ENCODE results near the gene HOXB6. TPM values are rescaled to one million over a fixed set of nuclear protein-coding genes. Genes with fewer than 3 reads are reported as not detected.

Gene HOXB6
- total RNA-seq, 6 donors from 2014 or later: 1.1 to 11.3 (median 7.0) TPM

DNA sequence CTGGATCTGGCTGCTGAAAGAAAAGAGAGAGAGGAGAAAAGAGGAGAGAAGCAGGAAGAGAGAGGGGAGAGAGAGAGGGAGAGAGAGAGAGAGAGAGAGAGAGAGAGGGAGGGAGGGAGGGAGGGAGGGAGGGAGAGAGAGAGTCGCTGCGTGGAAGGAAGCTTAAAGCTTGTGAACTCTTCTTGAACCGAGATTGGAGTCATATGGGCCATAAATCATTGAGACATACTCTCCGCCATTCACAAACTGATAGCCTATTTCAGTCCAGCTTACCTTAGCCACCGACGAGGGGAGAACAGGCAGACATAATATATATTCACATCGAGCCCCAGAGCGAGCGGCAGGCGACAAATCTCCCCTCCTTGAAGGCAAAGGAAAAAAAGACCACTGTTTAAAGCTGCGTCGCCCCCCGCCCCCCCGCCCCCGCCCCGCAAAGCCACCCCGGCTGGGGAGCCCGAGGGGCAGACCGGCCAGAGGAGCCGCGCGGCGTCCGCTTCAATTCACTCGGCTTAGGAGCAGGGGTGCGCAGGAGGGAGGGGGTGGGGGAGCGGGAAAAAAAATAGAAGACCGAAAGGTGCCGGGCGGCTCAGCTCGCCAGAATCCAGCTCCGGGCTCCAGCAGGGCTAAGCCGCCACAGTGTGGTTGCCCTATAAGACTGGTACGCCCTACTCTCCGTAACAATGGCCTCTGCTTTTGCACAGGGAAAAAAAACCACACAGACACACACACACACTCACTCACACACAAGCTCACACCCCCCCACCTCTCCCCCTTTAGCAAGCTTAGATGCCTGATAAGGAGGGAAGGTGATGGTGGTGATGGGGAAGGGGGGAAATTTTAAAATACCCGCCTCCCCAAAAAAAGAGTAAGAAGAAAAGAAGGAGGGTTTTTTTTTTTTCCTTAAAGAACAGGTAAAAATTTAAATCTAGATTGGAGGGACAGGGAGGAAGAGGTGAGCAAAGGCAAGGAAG, 49.2 kb downstream of the HOXB6 start:
- no peak for TF ChIP-seq POLR2A (IDR thresholded peaks at IDR 0.05)
- TF ChIP-seq, protein P1, sequence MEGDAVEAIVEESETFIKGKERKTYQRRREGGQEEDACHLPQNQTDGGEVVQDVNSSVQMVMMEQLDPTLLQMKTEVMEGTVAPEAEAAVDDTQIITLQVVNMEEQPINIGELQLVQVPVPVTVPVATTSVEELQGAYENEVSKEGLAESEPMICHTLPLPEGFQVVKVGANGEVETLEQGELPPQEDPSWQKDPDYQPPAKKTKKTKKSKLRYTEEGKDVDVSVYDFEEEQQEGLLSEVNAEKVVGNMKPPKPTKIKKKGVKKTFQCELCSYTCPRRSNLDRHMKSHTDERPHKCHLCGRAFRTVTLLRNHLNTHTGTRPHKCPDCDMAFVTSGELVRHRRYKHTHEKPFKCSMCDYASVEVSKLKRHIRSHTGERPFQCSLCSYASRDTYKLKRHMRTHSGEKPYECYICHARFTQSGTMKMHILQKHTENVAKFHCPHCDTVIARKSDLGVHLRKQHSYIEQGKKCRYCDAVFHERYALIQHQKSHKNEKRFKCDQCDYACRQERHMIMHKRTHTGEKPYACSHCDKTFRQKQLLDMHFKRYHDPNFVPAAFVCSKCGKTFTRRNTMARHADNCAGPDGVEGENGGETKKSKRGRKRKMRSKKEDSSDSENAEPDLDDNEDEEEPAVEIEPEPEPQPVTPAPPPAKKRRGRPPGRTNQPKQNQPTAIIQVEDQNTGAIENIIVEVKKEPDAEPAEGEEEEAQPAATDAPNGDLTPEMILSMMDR (IDR thresholded peaks at IDR 0.05): peak in 2 of 6 experiments; percentile 9 to 50
- DNase-seq (peak in 1 of 2 donors; percentile 74), ATAC-seq (ENCODE audit: low FRiP score in 2 of 2) (peak in 1 of 2 donors; percentile 25)
- H3K9me3 ChIP-seq: no peaks in the 10 kb centered on the region
- peak overlapping the region; percentile 60 to 86 (median 79) for H3K27ac ChIP-seq
- H3K4me1 ChIP-seq: peaks cover 3 to 13% (median 4%) of the 10 kb centered on the region in 4 donors
- H3K4me3 ChIP-seq: peak overlapping the region in 3 of 4 donors; percentile 14 to 40 (median 35)
- peaks cover 0 to 25% (median 11%) of the 10 kb centered on the region in 4 donors for H3K27me3 ChIP-seq
- no peaks in the 10 kb centered on the region for H3K36me3 ChIP-seq
- WGBS, 2 donors: 12 to 16% methylated on average over 29 to 36 of the region's 36 CpGs

DNA sequence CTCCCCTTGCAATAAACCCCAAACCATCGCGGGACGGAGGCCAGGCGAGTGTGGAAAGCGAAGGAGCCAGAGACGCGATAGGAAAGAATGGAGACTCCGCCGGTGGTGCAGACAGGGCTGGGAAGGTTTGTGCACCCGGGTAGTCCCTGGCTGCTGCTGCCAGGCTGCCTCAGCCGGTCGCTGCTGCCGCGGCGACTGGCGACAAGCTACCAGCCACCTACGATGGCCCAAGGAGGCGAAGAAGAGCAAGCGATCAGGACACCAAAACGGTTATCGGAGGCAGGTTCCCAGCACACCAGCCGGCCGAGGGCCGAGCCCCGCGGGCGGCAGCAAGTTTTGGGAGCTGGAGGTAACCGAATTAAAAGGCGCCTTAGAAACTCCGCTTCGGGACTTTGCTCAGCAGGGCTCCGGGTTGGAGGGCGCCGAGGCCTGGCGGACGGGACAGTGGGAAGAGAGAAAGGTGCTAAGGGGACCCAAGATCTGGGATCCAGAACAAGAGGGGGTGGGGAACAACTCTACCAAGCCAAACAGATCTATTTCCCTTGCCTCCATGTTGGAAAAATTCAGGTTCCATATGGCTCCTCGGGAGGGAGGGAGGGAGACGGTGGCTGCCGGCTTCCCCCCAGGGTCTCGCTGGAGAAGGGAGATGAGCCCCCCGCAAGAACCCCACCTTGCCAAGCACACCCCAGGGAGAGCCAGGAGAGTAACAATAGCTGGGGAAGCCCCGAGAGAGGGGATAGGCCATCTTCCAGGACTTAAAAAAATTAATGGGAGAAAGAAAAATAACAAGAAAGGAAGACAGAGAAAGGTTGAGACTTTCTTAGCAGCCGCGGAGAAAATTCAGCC, 50.2 kb downstream of the HOXB6 start:
- Histone ChIP-seq H3K27ac (peak overlapping the region; percentile 56 to 86 (median 72)), H3K4me3 (peak overlapping the region in 3 of 4 donors; percentile 14 to 40 (median 33)), H3K36me3 (no peaks in the 10 kb centered on the region), H3K4me1 (peaks cover 2 to 17% (median 6%) of the 10 kb centered on the region in 4 donors), H3K9me3 (no peaks in the 10 kb centered on the region), H3K27me3 (peaks cover 0 to 29% (median 13%) of the 10 kb centered on the region in 4 donors)
- ATAC-seq (ENCODE audit: low FRiP score in 2 of 2) (no peak), DNase-seq (peak in 1 of 2 donors; percentile 79)
- TF ChIP-seq POLR2A (IDR thresholded peaks at IDR 0.05) (no peak), POLR2AphosphoS5 (IDR thresholded peaks at IDR 0.05) (no peak), EP300 (IDR thresholded peaks at IDR 0.05) (no peak)
- TF ChIP-seq, protein P1 (IDR thresholded peaks at IDR 0.05): no peak
- 42 to 49% methylated on average over 26 to 44 of the region's 44 CpGs for WGBS, 2 donors

DNA sequence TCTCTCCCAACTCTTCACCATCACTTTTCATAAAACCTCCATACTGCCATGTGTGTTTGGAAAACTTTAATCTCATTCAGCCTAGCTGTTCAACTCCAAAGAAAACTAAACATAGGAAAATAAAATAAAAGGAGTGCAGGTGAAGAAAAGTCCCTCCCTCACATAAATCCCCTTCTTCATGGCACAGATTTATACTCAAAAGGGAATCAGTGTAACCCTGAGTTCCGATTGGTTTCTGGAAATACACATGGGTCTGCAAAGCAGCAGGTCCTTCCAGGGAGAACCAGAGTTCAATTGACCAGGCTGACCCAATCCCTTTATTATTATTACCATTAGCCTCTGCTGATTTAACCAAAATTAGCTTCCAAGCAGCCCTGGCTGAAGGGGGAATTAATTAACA, 51.0 kb downstream of the HOXB6 start:
- no peak for TF ChIP-seq POLR2A (IDR thresholded peaks at IDR 0.05)
- no peak for TF ChIP-seq EP300 (IDR thresholded peaks at IDR 0.05)
- TF ChIP-seq, protein P1 (IDR thresholded peaks at IDR 0.05): no peak
- no peak for TF ChIP-seq POLR2AphosphoS5 (IDR thresholded peaks at IDR 0.05)
- Histone ChIP-seq H3K27ac (peak overlapping the region; percentile 60 to 86 (median 76)), H3K27me3 (peaks cover 0 to 29% (median 13%) of the 10 kb centered on the region in 4 donors), H3K4me1 (peaks cover 2 to 17% (median 6%) of the 10 kb centered on the region in 4 donors), H3K4me3 (peak overlapping the region in 2 of 4 donors; percentile 33 to 40), H3K9me3 (no peaks in the 10 kb centered on the region), H3K36me3 (no peaks in the 10 kb centered on the region)
- no peak for ATAC-seq (ENCODE audit: low FRiP score in 2 of 2)
- 55 to 60% methylated on average over 1 of the region's 1 CpG for whole genome bisulfite sequencing, 2 donors
- no peak for DNase-seq

DNA sequence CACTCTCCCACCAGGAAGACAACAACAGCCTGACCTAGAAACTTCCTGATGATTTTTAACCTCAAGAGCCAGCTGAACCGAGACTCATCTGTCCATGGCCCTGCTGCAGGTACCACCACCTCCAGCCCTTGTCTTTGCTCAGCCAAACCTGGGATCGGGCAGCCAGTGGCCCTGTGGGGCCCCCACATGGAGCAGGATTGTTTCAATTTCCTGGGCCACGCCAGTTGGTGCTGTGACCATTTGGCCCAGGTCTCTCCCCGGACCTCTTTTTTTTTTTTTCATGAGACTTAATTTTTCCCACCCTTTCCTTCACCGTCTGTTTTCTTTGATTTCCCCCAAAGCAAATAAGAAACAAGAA, 51.6 kb downstream of the HOXB6 start:
- H3K4me1 ChIP-seq: peaks cover 2 to 17% (median 6%) of the 10 kb centered on the region in 4 donors
- H3K36me3 ChIP-seq: no peaks in the 10 kb centered on the region
- DNase-seq (no peak), ATAC-seq (ENCODE audit: low FRiP score in 2 of 2) (no peak)
- H3K27ac ChIP-seq: peak overlapping the region; percentile 29 to 86 (median 76)
- H3K27me3 ChIP-seq: peaks cover 0 to 29% (median 13%) of the 10 kb centered on the region in 4 donors
- no peaks in the 10 kb centered on the region for H3K9me3 ChIP-seq
- TF ChIP-seq, protein P1 (IDR thresholded peaks at IDR 0.05): no peak
- no peak for TF ChIP-seq POLR2AphosphoS5 (IDR thresholded peaks at IDR 0.05)
- TF ChIP-seq POLR2A (IDR thresholded peaks at IDR 0.05): no peak
- TF ChIP-seq EP300 (IDR thresholded peaks at IDR 0.05): no peak
- H3K4me3 ChIP-seq: peak overlapping the region in 2 of 4 donors; percentile 33 to 40
- WGBS, 2 donors: 46 to 51% methylated on average over 5 of the region's 5 CpGs

Data from upper lobe of left lung (tissue), 6 donors.